Gastrocnemius medialis (tissue), 4 donors: ENCODE results near the gene RCSD1. TPM values are rescaled to one million over a fixed set of nuclear protein-coding genes. Genes with fewer than 3 reads are reported as not detected.

ENCODE experiments used
- ATAC-seq, 2 donors: fragments of 150-250 bp; one replicate each; pipeline ENCODE4 v1.9.1; 2016
- DNase-seq, 2 donors: peaks; one replicate each; pipeline ENCODE4 v3.0.0-alpha.2; 2019
- H3K27ac ChIP-seq, 4 donors: fragments of 200-600 bp; sonication (generic); 1 replicate in 1 of 4; 2 replicates in 3 of 4; pipeline ENCODE4 v1.5.1; 2016 to 2018; ENCODE audit warnings: mild to moderate bottlenecking in 2 of 4, moderate library complexity in 1 of 4
- H3K27me3 ChIP-seq, 3 donors: fragments of 200-600 bp; sonication (generic) in 2 of 3; 1 replicate in 1 of 3; 2 replicates in 2 of 3; pipeline versions ENCODE4 v1.5.1 to v1.6.0; 2016 to 2019; ENCODE audit warnings: mild to moderate bottlenecking in 1 of 3, moderate library complexity in 1 of 3
- H3K36me3 ChIP-seq, 2 donors: fragments of 200-600 bp; sonication (generic) in 1 of 2; one replicate each; pipeline ENCODE4 v1.5.1; 2017 to 2018
- H3K4me1 ChIP-seq, 2 donors: fragments of 200-600 bp; sonication (generic) in 1 of 2; one replicate each; pipeline ENCODE4 v1.5.1; 2016 to 2017; ENCODE audit warnings: mild to moderate bottlenecking in 2 of 2
- H3K4me3 ChIP-seq, 4 donors: fragments of 200-600 bp; sonication (generic) in 3 of 4; 1 replicate in 1 of 4; 2 replicates in 3 of 4; pipeline ENCODE4 v1.5.1; 2016 to 2019; ENCODE audit warnings: mild to moderate bottlenecking in 2 of 4
- H3K9me3 ChIP-seq, 3 donors: fragments of 200-600 bp; sonication (generic) in 2 of 3; 1 replicate in 1 of 3; 2 replicates in 2 of 3; pipeline ENCODE4 v1.5.1; 2016 to 2019
- POLR2A ChIP-seq, 2 donors: fragments of 450-650 bp; IDR thresholded peaks; one replicate each; pipeline ENCODE4 v1.6.1; 2017; ENCODE audit warnings: antibody characterized with exemption in 2 of 2, mild to moderate bottlenecking in 2 of 2, moderate library complexity in 2 of 2
- in situ Hi-C, 4 donors: fragments of 200-750 bp; cut with MboI; loops; one replicate each; pipeline versions ENCODE4 v1.15.0 to v1.8.0; 2017; ENCODE audit warnings: low sequenced_read_pairs in 4 of 4
- intact Hi-C: fragments of 100-400 bp; cut with DNase I; formaldehyde crosslinking; loops from one replicate; pipeline ENCODE4 v1.15.1; 2023; ENCODE audit warnings: low total_unique reads
- total RNA-seq, 4 donors: library from RNA; depleted of rRNA; stranded (reverse); fragments of >200 nt; gene quantifications; one replicate each; pipeline versions ENCODE4 v1.1.0 to v1.2.3, GENCODE V29; 2016
- TF ChIP-seq, protein P1 (sequence below), 5 experiments: fragments of 450-650 bp in 3 of 5; fragments of 200-600 bp in 2 of 5; sonication (generic) in 2 of 5; IDR thresholded peaks in 4 of 5; conservative IDR thresholded peaks in 1 of 5; 1 replicate in 4 of 5; 2 replicates in 1 of 5; pipeline ENCODE4 v1.5.1; 2016 to 2019; ENCODE audit warnings: antibody characterized with exemption in 5 of 5, mild to moderate bottlenecking in 3 of 5, moderate library complexity in 3 of 5

The RCSD1 gene
- total RNA-seq, 4 donors from 2014 or later: 6.0 to 14.8 (median 7.5) TPM

DNA sequence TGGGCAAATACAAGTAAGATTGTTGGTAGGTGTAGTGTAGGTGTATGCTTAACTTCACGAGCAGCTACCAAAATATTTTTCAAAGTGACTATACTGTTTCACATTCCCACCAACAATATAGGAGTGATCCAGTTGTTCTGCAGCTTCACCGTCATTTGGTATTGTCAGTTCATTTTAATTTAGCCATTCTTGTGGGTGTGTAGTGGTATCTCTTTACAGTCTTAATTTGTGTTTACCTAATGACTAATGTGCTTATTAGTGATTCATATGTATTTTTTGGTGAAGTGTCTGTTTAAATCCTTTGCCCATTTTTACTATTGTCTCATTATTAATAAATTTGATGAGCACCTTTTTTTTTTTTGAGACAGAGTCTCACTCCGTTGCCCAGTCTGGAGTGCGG lies 35.4 kb downstream of the RCSD1 start:
- H3K27ac ChIP-seq: peak overlapping the region; percentile 82 to 87 (median 86)

DNA sequence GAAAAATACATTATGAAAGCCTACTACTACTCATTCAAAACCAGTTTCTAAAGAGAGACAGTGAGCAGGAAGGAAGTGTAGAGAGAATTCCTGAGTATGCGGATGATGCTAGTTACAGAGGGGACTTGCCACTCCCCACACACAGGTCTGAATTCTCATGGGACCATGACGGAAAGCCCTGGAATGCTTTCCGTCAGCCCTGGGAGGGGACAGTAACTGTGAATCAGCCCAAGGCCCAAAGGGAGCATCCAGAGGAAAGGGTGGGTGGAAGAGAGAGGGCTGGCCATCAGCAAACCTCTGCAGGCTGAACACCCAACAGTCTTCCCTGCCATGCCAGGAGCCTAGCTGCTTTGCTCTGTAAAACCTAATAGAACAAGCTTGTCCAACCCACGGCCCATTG lies 36.4 kb downstream of the RCSD1 start:
- Histone ChIP-seq H3K27ac (peak overlapping the region; percentile 82 to 87 (median 86)), H3K4me3 (no peak overlapping the region), H3K9me3 (no peaks in the 10 kb centered on the region), H3K36me3 (no peaks in the 10 kb centered on the region), H3K4me1 (peaks cover 89 to 91% of the 10 kb centered on the region in 2 donors), H3K27me3 (no peaks in the 10 kb centered on the region)
- TF ChIP-seq POLR2A (IDR thresholded peaks at IDR 0.05): no peak
- TF ChIP-seq, protein P1, sequence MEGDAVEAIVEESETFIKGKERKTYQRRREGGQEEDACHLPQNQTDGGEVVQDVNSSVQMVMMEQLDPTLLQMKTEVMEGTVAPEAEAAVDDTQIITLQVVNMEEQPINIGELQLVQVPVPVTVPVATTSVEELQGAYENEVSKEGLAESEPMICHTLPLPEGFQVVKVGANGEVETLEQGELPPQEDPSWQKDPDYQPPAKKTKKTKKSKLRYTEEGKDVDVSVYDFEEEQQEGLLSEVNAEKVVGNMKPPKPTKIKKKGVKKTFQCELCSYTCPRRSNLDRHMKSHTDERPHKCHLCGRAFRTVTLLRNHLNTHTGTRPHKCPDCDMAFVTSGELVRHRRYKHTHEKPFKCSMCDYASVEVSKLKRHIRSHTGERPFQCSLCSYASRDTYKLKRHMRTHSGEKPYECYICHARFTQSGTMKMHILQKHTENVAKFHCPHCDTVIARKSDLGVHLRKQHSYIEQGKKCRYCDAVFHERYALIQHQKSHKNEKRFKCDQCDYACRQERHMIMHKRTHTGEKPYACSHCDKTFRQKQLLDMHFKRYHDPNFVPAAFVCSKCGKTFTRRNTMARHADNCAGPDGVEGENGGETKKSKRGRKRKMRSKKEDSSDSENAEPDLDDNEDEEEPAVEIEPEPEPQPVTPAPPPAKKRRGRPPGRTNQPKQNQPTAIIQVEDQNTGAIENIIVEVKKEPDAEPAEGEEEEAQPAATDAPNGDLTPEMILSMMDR (IDR thresholded peaks at IDR 0.05 in 4 of 5, conservative IDR thresholded peaks at IDR 0.05 in 1 of 5): no peak
- DNase-seq (no peak), ATAC-seq (no peak)
- in situ Hi-C loops: no loop called here
- intact Hi-C loops: no loop called here

More for the DNA sequence above, 35.4 kb downstream of the RCSD1 start:
- Histone ChIP-seq H3K9me3 (no peaks in the 10 kb centered on the region), H3K4me1 (peaks cover 89 to 91% of the 10 kb centered on the region in 2 donors), H3K4me3 (no peak overlapping the region), H3K27me3 (no peaks in the 10 kb centered on the region), H3K36me3 (no peaks in the 10 kb centered on the region)
- TF ChIP-seq POLR2A (IDR thresholded peaks at IDR 0.05): no peak
- TF ChIP-seq, protein P1 (IDR thresholded peaks at IDR 0.05 in 4 of 5, conservative IDR thresholded peaks at IDR 0.05 in 1 of 5): no peak
- ATAC-seq: no peak
- intact Hi-C loops: no loop called here
- in situ Hi-C loops: no loop called here
- DNase-seq: no peak

DNA sequence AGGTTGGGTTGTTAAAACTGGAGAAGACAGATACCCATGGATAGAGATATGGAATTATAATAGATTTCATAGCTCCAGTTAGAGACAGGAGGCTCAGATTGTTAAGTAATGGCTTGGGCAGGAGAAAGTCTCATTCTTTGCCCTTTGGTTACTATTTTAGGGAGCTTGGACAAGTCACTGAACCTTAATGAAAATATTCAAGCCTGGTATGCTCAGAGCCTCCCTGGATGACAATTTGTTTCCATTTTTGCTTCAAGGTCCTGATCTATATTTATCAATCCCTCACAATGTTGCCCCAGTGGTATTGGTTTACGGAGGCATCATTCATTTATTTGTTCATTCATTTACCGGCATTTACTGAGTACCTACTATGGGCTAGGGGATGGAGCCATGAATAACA lies 37.5 kb downstream of the RCSD1 start:
- Histone ChIP-seq H3K4me3 (no peak overlapping the region), H3K9me3 (no peaks in the 10 kb centered on the region), H3K4me1 (peaks cover 84 to 90% of the 10 kb centered on the region in 2 donors), H3K27ac (peak overlapping the region; percentile 82 to 87 (median 86)), H3K27me3 (no peaks in the 10 kb centered on the region), H3K36me3 (no peaks in the 10 kb centered on the region)
- TF ChIP-seq POLR2A (IDR thresholded peaks at IDR 0.05): no peak
- TF ChIP-seq, protein P1 (IDR thresholded peaks at IDR 0.05 in 4 of 5, conservative IDR thresholded peaks at IDR 0.05 in 1 of 5): no peak
- intact Hi-C loops (no loop called here), in situ Hi-C loops (no loop called here)
- ATAC-seq: no peak
- DNase-seq: no peak

DNA sequence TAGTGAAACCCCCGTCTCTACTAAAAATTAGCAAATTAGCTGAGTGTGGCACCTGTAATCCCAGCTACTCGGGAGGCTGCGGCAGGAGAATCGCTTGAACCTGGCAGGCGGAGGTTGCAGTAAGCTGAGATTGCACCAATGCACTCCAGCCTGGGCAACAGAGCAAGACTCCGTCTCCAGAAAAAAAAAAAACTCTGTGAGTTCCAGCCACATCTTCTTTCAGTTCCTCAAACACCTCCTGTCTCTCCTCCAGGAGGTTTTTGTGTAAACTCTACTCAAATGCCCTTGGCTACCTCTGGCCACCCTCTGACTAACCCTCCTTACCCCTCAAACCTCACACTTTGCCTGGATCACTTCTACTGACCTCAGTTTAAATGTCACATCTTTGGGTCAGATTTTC lies 38.1 kb downstream of the RCSD1 start:
- intact Hi-C loops: no loop called here
- Histone ChIP-seq H3K36me3 (no peaks in the 10 kb centered on the region), H3K9me3 (no peaks in the 10 kb centered on the region), H3K27ac (peak overlapping the region; percentile 82 to 87 (median 86)), H3K4me1 (peaks cover 79 to 86% of the 10 kb centered on the region in 2 donors), H3K27me3 (no peaks in the 10 kb centered on the region), H3K4me3 (no peak overlapping the region)
- no peak for DNase-seq
- in situ Hi-C loops: no loop called here
- no peak for TF ChIP-seq POLR2A (IDR thresholded peaks at IDR 0.05)
- TF ChIP-seq, protein P1 (IDR thresholded peaks at IDR 0.05 in 4 of 5, conservative IDR thresholded peaks at IDR 0.05 in 1 of 5): no peak
- no peak for ATAC-seq
